B cell (primary cell): Measurements from ENCODE around the gene NR1D1. TPM values are rescaled to one million over a fixed set of nuclear protein-coding genes. Genes with fewer than 3 reads are reported as not detected.

Experiments
- ATAC-seq: fragments of 200-7000 bp; cut with Tn5 transposase; one replicate; pipeline ENCODE4 v1.10.0; 2021; ENCODE audit warnings: low read depth, mild to moderate bottlenecking, moderate number of reproducible peaks, moderate library complexity
- CTCF ChIA-PET: fragments of 350-600 bp; sonication (Branson Sonifier 250); formaldehyde crosslinking; loops from one replicate; lab custom pipeline; 2021; ENCODE audit warnings: antibody characterized with exemption, inconsistent platforms; lab: Charles Lee
- POLR2A ChIA-PET: fragments of 350-600 bp; sonication (Branson Sonifier 250); formaldehyde crosslinking; loops from one replicate; lab custom pipeline; 2021; ENCODE audit warnings: antibody characterized with exemption; lab: Charles Lee
- DNase-seq: peaks from one replicate; pipeline ENCODE4 v3.0.0; 2013
- H2AFZ ChIP-seq: 2 replicates; pipeline ENCODE4 v1.6.1; 2012; ENCODE audit warnings: mild to moderate bottlenecking, low read depth, low read length; ENCODE audit not compliant: insufficient read depth, poor library complexity, severe bottlenecking
- H3K27ac ChIP-seq, 2 donors: 1 replicate in 1 of 2; 2 replicates in 1 of 2; pipeline ENCODE4 v1.5.1; 2012 to 2013; ENCODE audit warnings: low read length in 2 of 2, mild to moderate bottlenecking in 2 of 2, moderate library complexity in 1 of 2
- H3K27me3 ChIP-seq, 4 experiments: fragments of 200-600 bp in 1 of 4; sonication (generic) in 1 of 4; replicated peaks in 1 of 4; 1 replicate in 2 of 4; 2 replicates in 2 of 4; pipeline versions ENCODE4 v1.6.1 to v1.7.0; 2013 to 2016; ENCODE audit warnings: low read length in 3 of 4, mild to moderate bottlenecking in 2 of 4, mixed read lengths in 1 of 4, moderate library complexity in 1 of 4; ENCODE audit not compliant: insufficient read depth in 4 of 4, control insufficient read depth in 3 of 4; ENCODE audit errors: control extremely low read depth in 1 of 4
- H3K36me3 ChIP-seq, 2 experiments: replicated peaks in 1 of 2; 1 replicate in 1 of 2; 2 replicates in 1 of 2; pipeline versions ENCODE4 v1.6.1 to v1.7.1; 2013; ENCODE audit warnings: low read length in 1 of 2; ENCODE audit not compliant: insufficient read depth in 2 of 2, control insufficient read depth in 1 of 2; ENCODE audit errors: control extremely low read depth in 1 of 2, extremely low read depth in 1 of 2
- H3K4me1 ChIP-seq, 2 donors: fragments of 200-600 bp in 1 of 2; sonication (generic) in 1 of 2; 1 replicate in 1 of 2; 2 replicates in 1 of 2; pipeline versions ENCODE4 v1.5.1 to v1.6.1; 2013 to 2017; ENCODE audit warnings: low read length in 2 of 2; ENCODE audit not compliant: control insufficient read depth in 2 of 2, insufficient read depth in 2 of 2
- H3K4me2 ChIP-seq: replicated peaks from 2 replicates; pipeline ENCODE3; 2012; ENCODE audit warnings: mild to moderate bottlenecking, low read depth, low read length; ENCODE audit not compliant: poor library complexity, severe bottlenecking
- H3K4me3 ChIP-seq, 5 experiments: fragments of 200-600 bp in 1 of 5; sonication (generic) in 1 of 5; 1 replicate in 3 of 5; 2 replicates in 2 of 5; pipeline versions ENCODE4 v1.5.1 to v1.7.0; 2011 to 2016; ENCODE audit warnings: low read length in 4 of 5, mild to moderate bottlenecking in 4 of 5, low read depth in 2 of 5, control low read depth in 1 of 5, moderate library complexity in 1 of 5; ENCODE audit not compliant: insufficient read depth in 1 of 5; ENCODE audit errors: control extremely low read depth in 1 of 5, extremely low read depth in 1 of 5
- H3K79me2 ChIP-seq: fragments of 200-600 bp; sonication (generic); one replicate; pipeline ENCODE4 v1.6.0; 2016; ENCODE audit warnings: low read length; ENCODE audit not compliant: control insufficient read depth, insufficient read depth
- H3K9ac ChIP-seq: fragments of 200-600 bp; sonication (generic); 2 replicates; pipeline ENCODE4 v1.6.1; 2017; ENCODE audit warnings: mild to moderate bottlenecking, low read length, moderate library complexity
- H3K9me3 ChIP-seq, 3 donors: one replicate each; pipeline versions ENCODE4 v1.6.1 to v1.7.1; 2013; ENCODE audit warnings: low read length in 2 of 3; ENCODE audit not compliant: control insufficient read depth in 2 of 3, insufficient read depth in 1 of 3; ENCODE audit errors: control extremely low read depth in 1 of 3
- H4K20me1 ChIP-seq: 2 replicates; pipeline ENCODE4 v1.6.0; 2012; ENCODE audit warnings: mild to moderate bottlenecking, low read length; ENCODE audit not compliant: insufficient read depth, control insufficient read depth, poor library complexity, severe bottlenecking
- H3K27ac Mint-ChIP-seq: one replicate; pipeline ENCODE4 v1.8.0; 2021; ENCODE audit warnings: mixed read lengths
- H3K27me3 Mint-ChIP-seq: one replicate; pipeline ENCODE4 v1.8.0; 2021; ENCODE audit warnings: mixed read lengths
- H3K4me1 Mint-ChIP-seq: one replicate; pipeline ENCODE4 v1.8.0; 2021; ENCODE audit warnings: mixed read lengths
- H3K4me3 Mint-ChIP-seq: one replicate; pipeline ENCODE4 v1.8.0; 2021; ENCODE audit warnings: mixed read lengths
- H3K9me3 Mint-ChIP-seq: one replicate; pipeline ENCODE4 v1.8.0; 2022; ENCODE audit warnings: mixed read lengths; ENCODE audit not compliant: insufficient read depth
- CTCF ChIP-seq: fragments of 200-600 bp; IDR thresholded peaks from one replicate; pipeline ENCODE4 v1.8.0; 2022; ENCODE audit warnings: antibody characterized with exemption, mild to moderate bottlenecking
- EZH2 ChIP-seq: IDR thresholded peaks from 2 replicates; pipeline ENCODE4 v1.6.1; 2012; ENCODE audit warnings: borderline replicate concordance, low read depth, mild to moderate bottlenecking, moderate library complexity, low read length; ENCODE audit not compliant: insufficient read depth, poor library complexity, severe bottlenecking
- WGBS: methylation state at CpG from one replicate; pipeline ENCODE4 v1.1.5; 2013; ENCODE audit warnings: missing lambda C conversion rate; ENCODE audit not compliant: insufficient coverage; 5-methylcytosine and 5-hydroxymethylcytosine counted together
- intact Hi-C: fragments of 100-400 bp; cut with micrococcal nuclease; formaldehyde crosslinking; loops from one replicate; pipeline ENCODE4 v1.10.0; 2022
- polyA plus RNA-seq: library from polyadenylated mRNA; depleted of rRNA; stranded (reverse); fragments of >200 nt; gene quantifications from 2 replicates; pipeline ENCODE4 v1.2.3, GENCODE V29; 2012
- total RNA-seq, 2 donors: library from RNA; stranded (reverse); fragments of 120-200 nt in 1 of 2; gene quantifications; 1 replicate in 1 of 2; 2 replicates in 1 of 2; pipeline versions ENCODE4 v1.2.3 to v1.2.4, GENCODE V29; 2013 to 2022

Gene NR1D1
- total and polyA plus RNA-seq, 2 donors (not counting 1 experiment from before 2014, with no cell fraction given), result 6.7 to 7.7 TPM

- 98% methylated on average over 10 of the region's 11 CpGs for WGBS
- Histone ChIP-seq H3K4me2 (no peak overlapping the region), H3K36me3 (no peaks in the 10 kb centered on the region), H3K27ac (no peak overlapping the region), H3K9ac (no peak overlapping the region), H3K9me3 (no peaks in the 10 kb centered on the region), H3K4me3 (no peak overlapping the region), H3K27me3 (peaks cover 0 to 3% (median 0%) of the 10 kb centered on the region in 4 experiments), H3K79me2 (peaks cover 73% of the 10 kb centered on the region), H4K20me1 (peaks cover 31% of the 10 kb centered on the region), H2AFZ (no peak overlapping the region), H3K4me1 (peaks cover 50 to 56% of the 10 kb centered on the region in 2 donors)
- CTCF ChIA-PET, result interaction anchor here (0.8 to 11.1 kb wide), 12 partner anchors 9 to 103 kb away, joined by 3 to 119 read pairs (median 4); partner anchors contain the start of gene MED24
- DNase-seq (no peak), ATAC-seq (no peak)
- H3K27ac Mint-ChIP-seq, result peak overlapping the region; percentile 41
- no peaks in the 10 kb centered on the region for H3K9me3 Mint-ChIP-seq
- intact Hi-C loops, result no loop called here
- TF ChIP-seq CTCF (no peak), EZH2 (no peak)
- H3K27me3 Mint-ChIP-seq, result peaks cover 4% of the 10 kb centered on the region
- no peak overlapping the region for H3K4me3 Mint-ChIP-seq
- POLR2A ChIA-PET, result interaction anchor here (0.9 to 1.1 kb wide), 2 partner anchors 35 to 45 kb away, joined by 3 to 5 read pairs; partner anchors contain the start of gene NR1D1
- peaks cover 72% of the 10 kb centered on the region for H3K4me1 Mint-ChIP-seq
Measured at GRCh38 chr17:40065769-40066510, 34.4 kb downstream of the NR1D1 start.
